Measurements from ENCODE around the gene MBD3L1.

MBD3L1 gene

DNA sequence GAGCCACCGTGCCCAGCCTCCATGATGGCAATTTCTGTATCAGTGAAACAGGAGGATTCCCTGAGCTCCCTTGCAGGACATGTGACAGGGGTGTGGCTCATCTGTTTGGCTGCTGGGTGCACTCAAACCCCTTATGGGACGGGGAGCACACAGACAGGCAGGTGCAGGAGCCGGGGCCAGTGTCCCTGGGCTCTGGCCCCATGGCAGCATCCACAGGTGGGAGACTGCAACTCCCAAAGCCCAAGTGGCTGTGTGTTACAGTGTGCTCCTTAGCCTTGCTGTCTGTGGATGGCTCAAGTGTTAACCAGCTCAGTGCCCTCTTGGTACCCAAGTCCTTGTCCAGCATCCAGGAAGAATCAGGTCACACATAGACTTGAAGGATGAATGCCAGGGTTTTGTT lies 14.6 kb downstream of the MBD3L1 start:
- Histone ChIP-seq H3K9ac (ENCODE audit: low read length) (no peak overlapping the region), H3F3A (ENCODE audit: insufficient read depth) (no peaks in the 10 kb centered on the region), H3K27me3 (ENCODE audit: low read length) (no peaks in the 10 kb centered on the region), H3K27ac (ENCODE audit: low read depth, low read length) (no peak overlapping the region), H4K20me1 (ENCODE audit: low read depth, low read length) (no peaks in the 10 kb centered on the region), H3K4me3 (ENCODE audit: insufficient read depth, low read length, poor library complexity, severe bottlenecking) (no peak overlapping the region), H3K9me2 (replicated peaks; ENCODE audit: insufficient read depth, low read length) (no peaks in the 10 kb centered on the region), H2AFZ (ENCODE audit: low read depth, low read length, severe bottlenecking) (no peak overlapping the region), H3K9me3 (ENCODE audit: insufficient read depth, low read length) (no peaks in the 10 kb centered on the region), H3K4me2 (ENCODE audit: low read depth, low read length, poor library complexity, severe bottlenecking) (no peak overlapping the region), H3K36me3 (ENCODE audit: low read length) (no peaks in the 10 kb centered on the region), H3K79me2 (ENCODE audit: insufficient read depth, low read length) (no peaks in the 10 kb centered on the region)
- TF ChIP-seq, protein P1, sequence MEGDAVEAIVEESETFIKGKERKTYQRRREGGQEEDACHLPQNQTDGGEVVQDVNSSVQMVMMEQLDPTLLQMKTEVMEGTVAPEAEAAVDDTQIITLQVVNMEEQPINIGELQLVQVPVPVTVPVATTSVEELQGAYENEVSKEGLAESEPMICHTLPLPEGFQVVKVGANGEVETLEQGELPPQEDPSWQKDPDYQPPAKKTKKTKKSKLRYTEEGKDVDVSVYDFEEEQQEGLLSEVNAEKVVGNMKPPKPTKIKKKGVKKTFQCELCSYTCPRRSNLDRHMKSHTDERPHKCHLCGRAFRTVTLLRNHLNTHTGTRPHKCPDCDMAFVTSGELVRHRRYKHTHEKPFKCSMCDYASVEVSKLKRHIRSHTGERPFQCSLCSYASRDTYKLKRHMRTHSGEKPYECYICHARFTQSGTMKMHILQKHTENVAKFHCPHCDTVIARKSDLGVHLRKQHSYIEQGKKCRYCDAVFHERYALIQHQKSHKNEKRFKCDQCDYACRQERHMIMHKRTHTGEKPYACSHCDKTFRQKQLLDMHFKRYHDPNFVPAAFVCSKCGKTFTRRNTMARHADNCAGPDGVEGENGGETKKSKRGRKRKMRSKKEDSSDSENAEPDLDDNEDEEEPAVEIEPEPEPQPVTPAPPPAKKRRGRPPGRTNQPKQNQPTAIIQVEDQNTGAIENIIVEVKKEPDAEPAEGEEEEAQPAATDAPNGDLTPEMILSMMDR (IDR thresholded peaks at IDR 0.05; ENCODE audit: insufficient read depth, low read length, poor library complexity, severe bottlenecking) = no peak
- TF ChIP-seq EZH2phosphoT487 (conservative IDR thresholded peaks at IDR 0.05; ENCODE audit: low read length) = no peak

DNA sequence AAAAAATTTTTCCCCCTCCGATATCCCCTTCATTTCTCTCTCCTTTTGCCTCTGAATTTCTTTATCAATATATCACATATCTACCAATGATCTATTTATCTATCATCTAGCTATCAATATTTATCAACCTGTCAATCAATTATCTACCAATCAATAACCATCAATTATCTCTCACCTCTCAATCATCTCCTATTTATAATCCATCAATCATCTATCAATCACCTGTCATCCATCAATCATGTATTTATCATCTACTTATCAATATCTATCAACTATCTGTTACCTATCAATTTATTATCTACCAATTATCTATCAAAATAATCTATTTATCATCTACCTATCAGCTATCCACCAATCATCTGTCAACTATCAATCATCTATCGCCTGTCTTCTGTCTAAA lies 17.1 kb downstream of the MBD3L1 start:
- Histone ChIP-seq H3K79me2 (ENCODE audit: insufficient read depth, low read length) (no peaks in the 10 kb centered on the region), H3K27me3 (ENCODE audit: low read length) (no peaks in the 10 kb centered on the region), H3K4me2 (ENCODE audit: low read depth, low read length, poor library complexity, severe bottlenecking) (no peak overlapping the region), H3K9ac (ENCODE audit: low read length) (no peak overlapping the region), H3K9me2 (replicated peaks; ENCODE audit: insufficient read depth, low read length) (no peaks in the 10 kb centered on the region), H4K20me1 (ENCODE audit: low read depth, low read length) (no peaks in the 10 kb centered on the region), H3F3A (ENCODE audit: insufficient read depth) (no peaks in the 10 kb centered on the region), H3K9me3 (ENCODE audit: insufficient read depth, low read length) (no peaks in the 10 kb centered on the region), H2AFZ (ENCODE audit: low read depth, low read length, severe bottlenecking) (no peak overlapping the region), H3K4me3 (ENCODE audit: insufficient read depth, low read length, poor library complexity, severe bottlenecking) (no peak overlapping the region), H3K27ac (ENCODE audit: low read depth, low read length) (no peak overlapping the region), H3K36me3 (ENCODE audit: low read length) (no peaks in the 10 kb centered on the region)
- TF ChIP-seq, protein P1 (IDR thresholded peaks at IDR 0.05; ENCODE audit: insufficient read depth, low read length, poor library complexity, severe bottlenecking) = no peak
- no peak for TF ChIP-seq EZH2phosphoT487 (conservative IDR thresholded peaks at IDR 0.05; ENCODE audit: low read length)

DNA sequence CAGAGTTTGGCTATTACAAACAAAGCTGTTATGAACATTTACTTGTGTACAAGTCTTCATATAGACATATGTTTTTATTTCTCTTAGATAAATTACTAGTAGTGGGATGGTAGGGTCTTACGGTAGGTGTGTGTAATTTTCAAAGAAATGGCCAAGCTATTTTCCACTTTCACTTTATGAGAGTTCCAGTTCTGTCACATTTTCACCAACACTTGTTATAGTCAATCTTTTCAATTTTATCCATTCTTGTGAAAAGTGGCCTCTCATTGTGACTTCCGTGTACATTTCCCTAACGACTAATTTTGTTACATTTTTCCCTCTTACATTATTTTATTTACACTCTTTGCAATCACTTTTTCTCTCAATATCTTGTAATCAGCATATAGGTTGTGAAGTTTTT lies 18.3 kb downstream of the MBD3L1 start:
- Histone ChIP-seq H3K9me2 (replicated peaks; ENCODE audit: insufficient read depth, low read length) (no peaks in the 10 kb centered on the region), H3K9ac (ENCODE audit: low read length) (no peak overlapping the region), H3K9me3 (ENCODE audit: insufficient read depth, low read length) (no peaks in the 10 kb centered on the region), H4K20me1 (ENCODE audit: low read depth, low read length) (no peaks in the 10 kb centered on the region), H2AFZ (ENCODE audit: low read depth, low read length, severe bottlenecking) (no peak overlapping the region), H3K36me3 (ENCODE audit: low read length) (no peaks in the 10 kb centered on the region), H3K27me3 (ENCODE audit: low read length) (no peaks in the 10 kb centered on the region), H3K27ac (ENCODE audit: low read depth, low read length) (no peak overlapping the region), H3K79me2 (ENCODE audit: insufficient read depth, low read length) (no peaks in the 10 kb centered on the region), H3F3A (ENCODE audit: insufficient read depth) (no peaks in the 10 kb centered on the region), H3K4me2 (ENCODE audit: low read depth, low read length, poor library complexity, severe bottlenecking) (no peak overlapping the region), H3K4me3 (ENCODE audit: insufficient read depth, low read length, poor library complexity, severe bottlenecking) (no peak overlapping the region)
- TF ChIP-seq, protein P1 (IDR thresholded peaks at IDR 0.05; ENCODE audit: insufficient read depth, low read length, poor library complexity, severe bottlenecking) = no peak
- TF ChIP-seq EZH2phosphoT487 (conservative IDR thresholded peaks at IDR 0.05; ENCODE audit: low read length) = no peak

Data from SU-DHL-6 (cell line).